ENCODE measurements around the gene PRMT9. TPM values are rescaled to one million over a fixed set of nuclear protein-coding genes. Genes with fewer than 3 reads are reported as not detected.

The PRMT9 gene
- total and polyA plus RNA-seq, 9 of the 15 experiments (the other 6 are each of a cell fraction or from before 2014, with no cell fraction given): 3.5 to 15.6 (median 7.2) TPM

- TF ChIP-seq MGA (IDR thresholded peaks at IDR 0.05): peak; percentile 40
- TF ChIP-seq TEAD1 (CRISPR knock-in tag; IDR thresholded peaks at IDR 0.05): peak in 1 of 2 experiments; percentile 93; a peak in 2 of 4 replicates
- TF ChIP-seq ZMIZ1 (IDR thresholded peaks at IDR 0.05; ENCODE audit: low read depth in 2 of 2, low read length in 2 of 2): no peak
- 0 out of 2 replicates have a peak, but pooled peaks have one; percentile 73 for TF ChIP-seq ZNF511 (CRISPR knock-in tag; IDR thresholded peaks at IDR 0.05)
- TF ChIP-seq NCOR1 (IDR thresholded peaks at IDR 0.05): 0 out of 2 replicates have a peak, but pooled peaks have one; percentile 19
- no peak for TF ChIP-seq ZNF445 (CRISPR knock-in tag; IDR thresholded peaks at IDR 0.05; ENCODE audit: low read depth)
- no peak for TF ChIP-seq MAFK (IDR thresholded peaks at IDR 0.05; ENCODE audit: low read length)
- no peak for TF ChIP-seq MXD1 (CRISPR knock-in tag; IDR thresholded peaks at IDR 0.05; ENCODE audit: borderline replicate concordance, poor library complexity, severe bottlenecking)
- TF ChIP-seq POLR2B (IDR thresholded peaks at IDR 0.05; ENCODE audit: low read depth, partially characterized antibody): peak; percentile 92
These were observed at the start of gene PRMT9 (continued) for GRCh38 chr4:147683717-147684700.

Measured in K562 (cell line).